Measurements from ENCODE around the gene DYNC1LI1.

- TF ChIP-seq CTCF (IDR thresholded peaks at IDR 0.05) (no peak), POLR2A (IDR thresholded peaks at IDR 0.05; ENCODE audit: low read length) (no peak)
- TF ChIP-seq, protein P1, sequence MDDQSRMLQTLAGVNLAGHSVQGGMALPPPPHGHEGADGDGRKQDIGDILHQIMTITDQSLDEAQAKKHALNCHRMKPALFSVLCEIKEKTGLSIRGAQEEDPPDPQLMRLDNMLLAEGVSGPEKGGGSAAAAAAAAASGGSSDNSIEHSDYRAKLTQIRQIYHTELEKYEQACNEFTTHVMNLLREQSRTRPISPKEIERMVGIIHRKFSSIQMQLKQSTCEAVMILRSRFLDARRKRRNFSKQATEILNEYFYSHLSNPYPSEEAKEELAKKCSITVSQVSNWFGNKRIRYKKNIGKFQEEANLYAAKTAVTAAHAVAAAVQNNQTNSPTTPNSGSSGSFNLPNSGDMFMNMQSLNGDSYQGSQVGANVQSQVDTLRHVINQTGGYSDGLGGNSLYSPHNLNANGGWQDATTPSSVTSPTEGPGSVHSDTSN (IDR thresholded peaks at IDR 0.05), result no peak
These were observed 77.8 kb downstream of the DYNC1LI1 start for GRCh38 chr3:32492684-32493436.
